Measurements from ENCODE around the gene ALDH1A2. TPM values are rescaled to one million over a fixed set of nuclear protein-coding genes. Genes with fewer than 3 reads are reported as not detected.

Gene ALDH1A2
- total RNA-seq, 1 experiment from 2014 or later: 4.0 TPM

GRCh38 chr15:57969996-57970395 lies 95.5 kb downstream of the ALDH1A2 start:
- intact Hi-C loops (cut with micrococcal nuclease; ENCODE audit: unreplicated experiment): no loop called here
- no peak overlapping the region for H3K4me3 ChIP-seq
- no peaks in the 10 kb centered on the region for H3K79me2 ChIP-seq (ENCODE audit: low read depth)
- DNase-seq: no peak
- TF ChIP-seq CTCF (conservative IDR thresholded peaks at IDR 0.05) (no peak), EZH2 (IDR thresholded peaks at IDR 0.05; ENCODE audit: low read depth) (no peak)
- no peak overlapping the region for H3K27ac ChIP-seq
- no TSS peak for BruUV-seq (replicated peaks)
- CTCF ChIA-PET: no interaction called here
- H3K4me2 ChIP-seq: no peak overlapping the region
- H3K27me3 ChIP-seq (ENCODE audit: insufficient read depth, low read depth): no peaks in the 10 kb centered on the region
- no peaks in the 10 kb centered on the region for H3F3A ChIP-seq (ENCODE audit: insufficient read depth, low read depth)
- H3K9me2 ChIP-seq (ENCODE audit: insufficient read depth): no peaks in the 10 kb centered on the region
- H3K9me3 ChIP-seq (ENCODE audit: insufficient read depth, low read depth): no peaks in the 10 kb centered on the region
- no peak overlapping the region for H2AFZ ChIP-seq
- no peaks in the 10 kb centered on the region for H3K4me1 ChIP-seq (replicated peaks; ENCODE audit: insufficient read depth)
- no peaks in the 10 kb centered on the region for H4K20me1 ChIP-seq (ENCODE audit: insufficient read depth)
- no peaks in the 10 kb centered on the region for H3K36me3 ChIP-seq (ENCODE audit: low read depth)
- POLR2A ChIA-PET (ENCODE audit: unreplicated experiment): no interaction called here

GRCh38 chr15:57969355-57969754 lies 96.2 kb downstream of the ALDH1A2 start:
- ChIA-PET CTCF (no interaction called here), POLR2A (ENCODE audit: unreplicated experiment) (no interaction called here)
- H2AFZ ChIP-seq: no peak overlapping the region
- no peak overlapping the region for H3K4me3 ChIP-seq
- BruUV-seq (replicated peaks): no TSS peak
- no peaks in the 10 kb centered on the region for H3K9me2 ChIP-seq (ENCODE audit: insufficient read depth)
- peaks cover 3% of the 10 kb centered on the region; the same call in 1 of the 2 replicates for H3K27me3 ChIP-seq (ENCODE audit: insufficient read depth, low read depth)
- H3K4me2 ChIP-seq: no peak overlapping the region
- no peaks in the 10 kb centered on the region for H4K20me1 ChIP-seq (ENCODE audit: insufficient read depth)
- no peaks in the 10 kb centered on the region for H3F3A ChIP-seq (ENCODE audit: insufficient read depth, low read depth)
- intact Hi-C loops (cut with micrococcal nuclease; ENCODE audit: unreplicated experiment): no loop called here
- H3K27ac ChIP-seq: no peak overlapping the region
- H3K9me3 ChIP-seq (ENCODE audit: insufficient read depth, low read depth): no peaks in the 10 kb centered on the region
- H3K4me1 ChIP-seq (replicated peaks; ENCODE audit: insufficient read depth): no peaks in the 10 kb centered on the region
- no peaks in the 10 kb centered on the region for H3K79me2 ChIP-seq (ENCODE audit: low read depth)
- H3K36me3 ChIP-seq (ENCODE audit: low read depth): no peaks in the 10 kb centered on the region
- no peak for DNase-seq
- TF ChIP-seq CTCF (conservative IDR thresholded peaks at IDR 0.05) (no peak), EZH2 (IDR thresholded peaks at IDR 0.05; ENCODE audit: low read depth) (no peak)

- no peaks in the 10 kb centered on the region for H3K79me2 ChIP-seq (ENCODE audit: low read depth)
- peaks cover 16% of the 10 kb centered on the region; the same call in 1 of the 2 replicates for H3K27me3 ChIP-seq (ENCODE audit: insufficient read depth, low read depth)
- no peaks in the 10 kb centered on the region for H4K20me1 ChIP-seq (ENCODE audit: insufficient read depth)
- H3K4me3 ChIP-seq: no peak overlapping the region
- TF ChIP-seq EZH2 (IDR thresholded peaks at IDR 0.05; ENCODE audit: low read depth): no peak
- TF ChIP-seq CTCF (conservative IDR thresholded peaks at IDR 0.05): no peak
- no peaks in the 10 kb centered on the region for H3F3A ChIP-seq (ENCODE audit: insufficient read depth, low read depth)
- ChIA-PET POLR2A (ENCODE audit: unreplicated experiment) (no interaction called here), CTCF (no interaction called here)
- no peak overlapping the region for H3K4me2 ChIP-seq
- no peaks in the 10 kb centered on the region for H3K4me1 ChIP-seq (replicated peaks; ENCODE audit: insufficient read depth)
- intact Hi-C loops (cut with micrococcal nuclease; ENCODE audit: unreplicated experiment): no loop called here
- BruUV-seq (replicated peaks): no TSS peak
- no peak for DNase-seq
- H3K9me2 ChIP-seq (ENCODE audit: insufficient read depth): no peaks in the 10 kb centered on the region
- no peaks in the 10 kb centered on the region for H3K9me3 ChIP-seq (ENCODE audit: insufficient read depth, low read depth)
- no peak overlapping the region for H2AFZ ChIP-seq
- H3K36me3 ChIP-seq (ENCODE audit: low read depth): no peaks in the 10 kb centered on the region
- no peak overlapping the region for H3K27ac ChIP-seq
Measured at GRCh38 chr15:57962887-57963286, 102.6 kb downstream of the ALDH1A2 start.
